ENCODE results near the gene MIDN. TPM values are rescaled to one million over a fixed set of nuclear protein-coding genes. Genes with fewer than 3 reads are reported as not detected.

The MIDN gene
- total and polyA plus RNA-seq, 7 experiments from 2014 or later: 1.4 to 310 (median 26.6) TPM

DNA sequence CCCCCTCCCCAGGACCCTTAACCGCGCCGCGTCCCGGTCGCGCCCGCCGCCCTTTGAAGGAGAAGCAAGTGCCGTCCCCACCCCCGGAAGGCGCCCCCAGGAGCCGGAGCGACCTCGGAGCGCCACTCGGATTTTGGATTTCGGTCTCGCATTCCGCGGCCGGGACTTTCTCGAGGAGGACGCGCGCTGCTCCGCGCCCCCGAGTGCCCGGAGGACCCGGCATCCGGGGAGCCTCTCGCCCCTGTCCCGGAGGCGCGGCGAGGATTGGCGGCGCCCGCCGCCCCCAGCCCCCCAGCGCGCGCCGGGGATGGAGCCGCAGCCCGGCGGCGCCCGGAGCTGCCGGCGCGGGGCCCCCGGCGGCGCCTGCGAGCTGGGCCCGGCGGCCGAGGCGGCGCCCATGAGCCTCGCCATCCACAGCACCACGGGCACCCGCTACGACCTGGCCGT lies 1.6 kb downstream of the MIDN start:
- ATAC-seq (no peak), DNase-seq (no peak)
- Mint-ChIP-seq H3K36me3 (peaks cover 0 to 17% (median 0%) of the 10 kb centered on the region in 5 donors), H3K9me3 (peaks cover 0 to 3% (median 0%) of the 10 kb centered on the region in 11 donors), H3K27me3 (no peaks in the 10 kb centered on the region), H3K4me1 (peaks cover 0 to 13% (median 11%) of the 10 kb centered on the region in 7 donors), H3K4me3 (peak overlapping the region; percentile 80 to 95 (median 88)), H3K27ac (peak overlapping the region in 8 of 9 donors; percentile 62 to 95 (median 88))
- peaks cover 21 to 26% of the 10 kb centered on the region in 2 donors for H3K4me1 ChIP-seq (ENCODE audit: control insufficient read depth in 2 of 2, insufficient read depth in 2 of 2, low read length in 2 of 2)
- H3K4me3 ChIP-seq (ENCODE audit: low read length): peak overlapping the region; percentile 63
- intact Hi-C loops (cut with micrococcal nuclease): loop anchor here (1.0 to 10.0 kb wide), 14 partner anchors 9 to 585 kb away; partner anchors contain the start of genes CIRBP (in 2 of the 2), DAZAP1 (in 2 of the 2), GAMT (in 1 of the 2) and NDUFS7 (in 1 of the 2)
- H3K27ac ChIP-seq (ENCODE audit: low read depth, low read length): peak overlapping the region; percentile 93
- peaks cover 8 to 26% (median 13%) of the 10 kb centered on the region in 3 experiments for H3K36me3 ChIP-seq (ENCODE audit: control insufficient read depth in 2 of 3, insufficient read depth in 3 of 3, low read length in 3 of 3)
- POLR2A ChIA-PET: interaction anchor here (1.0 to 2.2 kb wide), 4 partner anchors 10 to 19 kb away, joined by 3 to 20 read pairs (median 6); partner anchors contain the start of gene CIRBP
- no peaks in the 10 kb centered on the region for H3K27me3 ChIP-seq (ENCODE audit: control insufficient read depth in 2 of 2, insufficient read depth in 2 of 2, low read length in 2 of 2)
- CTCF ChIA-PET: no interaction called here
- no peaks in the 10 kb centered on the region for H3K9me3 ChIP-seq (ENCODE audit: control insufficient read depth in 2 of 3, low read length in 3 of 3)

- DNase-seq: peak; percentile 55 to 79 (median 73)
- Histone ChIP-seq H3K4me3 (ENCODE audit: low read length) (peak overlapping the region; percentile 63), H3K27me3 (ENCODE audit: control insufficient read depth in 2 of 2, insufficient read depth in 2 of 2, low read length in 2 of 2) (no peaks in the 10 kb centered on the region), H3K9me3 (ENCODE audit: control insufficient read depth in 2 of 3, low read length in 3 of 3) (no peaks in the 10 kb centered on the region), H3K27ac (ENCODE audit: low read depth, low read length) (peak overlapping the region; percentile 93), H3K36me3 (ENCODE audit: control insufficient read depth in 2 of 3, insufficient read depth in 3 of 3, low read length in 3 of 3) (peaks cover 14 to 33% (median 20%) of the 10 kb centered on the region in 3 experiments), H3K4me1 (ENCODE audit: control insufficient read depth in 2 of 2, insufficient read depth in 2 of 2, low read length in 2 of 2) (peaks cover 19 to 30% of the 10 kb centered on the region in 2 donors)
- peaks cover 0 to 3% (median 0%) of the 10 kb centered on the region in 11 donors for H3K9me3 Mint-ChIP-seq
- intact Hi-C loops (cut with micrococcal nuclease): no loop called here
- H3K4me3 Mint-ChIP-seq: peak overlapping the region; percentile 88 to 97 (median 94)
- ChIA-PET POLR2A (interaction anchor here (1.0 to 10.8 kb wide), 8 partner anchors 9 to 223 kb away, joined by 3 to 229 read pairs (median 6); partner anchors contain the start of gene CIRBP), CTCF (no interaction called here)
- peaks cover 0 to 16% (median 11%) of the 10 kb centered on the region in 7 donors for H3K4me1 Mint-ChIP-seq
- no peak for ATAC-seq
- H3K27me3 Mint-ChIP-seq: no peaks in the 10 kb centered on the region
- H3K36me3 Mint-ChIP-seq: peaks cover 0 to 19% (median 0%) of the 10 kb centered on the region in 5 donors
- H3K27ac Mint-ChIP-seq: peak overlapping the region; percentile 83 to 94 (median 91)
These were observed 2.3 kb downstream of the MIDN start for GRCh38 chr19:1250437-1251260.

DNA sequence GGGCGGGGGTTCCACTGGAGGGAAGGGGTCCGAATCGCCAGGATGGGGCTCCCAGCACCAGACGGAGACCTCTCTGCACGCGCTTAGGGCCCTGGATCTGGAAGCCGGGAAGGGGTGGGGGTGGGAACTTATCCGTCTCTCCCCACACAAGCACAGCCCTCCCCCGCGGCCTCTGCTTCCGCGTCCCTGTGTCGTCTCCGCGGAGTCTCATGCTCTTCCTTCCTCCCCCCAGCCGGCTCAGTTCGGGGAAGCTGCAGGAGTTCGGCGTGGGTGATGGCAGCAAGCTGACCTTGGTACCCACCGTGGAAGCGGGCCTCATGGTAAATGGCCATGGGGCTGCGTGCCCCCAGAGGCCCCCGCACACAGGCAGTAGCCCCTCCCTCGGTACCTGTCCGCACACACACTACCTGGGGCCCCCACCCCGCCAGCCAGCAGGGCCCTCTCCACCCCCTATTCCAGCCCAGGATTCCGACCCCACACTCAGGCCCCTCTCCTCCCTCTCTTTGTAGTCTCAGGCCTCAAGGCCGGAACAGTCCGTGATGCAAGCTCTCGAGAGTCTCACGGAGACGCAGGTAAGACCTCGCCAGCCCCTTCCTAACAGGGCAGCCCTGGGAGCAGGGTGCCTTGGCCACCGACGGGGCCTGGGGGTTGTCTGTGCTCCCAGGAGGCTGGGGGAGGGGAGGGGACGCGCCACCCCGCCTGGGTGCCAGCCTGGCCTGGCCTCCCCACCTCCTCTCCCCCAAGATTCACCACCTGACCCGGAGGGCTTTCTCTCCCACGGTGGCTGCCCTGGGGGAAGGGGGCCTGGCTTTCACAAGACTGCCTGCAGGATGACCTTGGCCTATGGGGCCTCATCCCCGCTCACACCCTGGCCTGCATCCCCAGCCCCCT lies 3.2 kb downstream of the MIDN start:
- CTCF ChIA-PET: no interaction called here
- peak overlapping the region; percentile 88 to 97 (median 94) for H3K4me3 Mint-ChIP-seq
- peaks cover 0 to 3% (median 0%) of the 10 kb centered on the region in 11 donors for H3K9me3 Mint-ChIP-seq
- peaks cover 19 to 35% of the 10 kb centered on the region in 2 donors for H3K4me1 ChIP-seq (ENCODE audit: control insufficient read depth in 2 of 2, insufficient read depth in 2 of 2, low read length in 2 of 2)
- intact Hi-C loops (cut with micrococcal nuclease): loop anchor here in 1 of 2 donors (1.0 kb wide), 1 partner anchor 454 kb away; the partner anchor contains the start of gene PTBP1
- ATAC-seq (no peak), DNase-seq (peak in 8 of 9 donors; percentile 60 to 74 (median 68))
- H3K27me3 ChIP-seq (ENCODE audit: control insufficient read depth in 2 of 2, insufficient read depth in 2 of 2, low read length in 2 of 2): no peaks in the 10 kb centered on the region
- POLR2A ChIA-PET: interaction anchor here (1.0 to 10.8 kb wide), 6 partner anchors 10 to 603 kb away, joined by 3 to 229 read pairs (median 14); partner anchors contain the start of gene CIRBP
- peak overlapping the region; percentile 83 to 94 (median 91) for H3K27ac Mint-ChIP-seq
- peaks cover 0 to 23% (median 16%) of the 10 kb centered on the region in 7 donors for H3K4me1 Mint-ChIP-seq
- peak overlapping the region; percentile 93 for H3K27ac ChIP-seq (ENCODE audit: low read depth, low read length)
- H3K9me3 ChIP-seq (ENCODE audit: control insufficient read depth in 2 of 3, low read length in 3 of 3): no peaks in the 10 kb centered on the region
- no peaks in the 10 kb centered on the region for H3K27me3 Mint-ChIP-seq
- peaks cover 19 to 41% (median 27%) of the 10 kb centered on the region in 3 experiments for H3K36me3 ChIP-seq (ENCODE audit: control insufficient read depth in 2 of 3, insufficient read depth in 3 of 3, low read length in 3 of 3)
- H3K36me3 Mint-ChIP-seq: peaks cover 0 to 19% (median 0%) of the 10 kb centered on the region in 5 donors
- peak overlapping the region; percentile 63 for H3K4me3 ChIP-seq (ENCODE audit: low read length)

DNA sequence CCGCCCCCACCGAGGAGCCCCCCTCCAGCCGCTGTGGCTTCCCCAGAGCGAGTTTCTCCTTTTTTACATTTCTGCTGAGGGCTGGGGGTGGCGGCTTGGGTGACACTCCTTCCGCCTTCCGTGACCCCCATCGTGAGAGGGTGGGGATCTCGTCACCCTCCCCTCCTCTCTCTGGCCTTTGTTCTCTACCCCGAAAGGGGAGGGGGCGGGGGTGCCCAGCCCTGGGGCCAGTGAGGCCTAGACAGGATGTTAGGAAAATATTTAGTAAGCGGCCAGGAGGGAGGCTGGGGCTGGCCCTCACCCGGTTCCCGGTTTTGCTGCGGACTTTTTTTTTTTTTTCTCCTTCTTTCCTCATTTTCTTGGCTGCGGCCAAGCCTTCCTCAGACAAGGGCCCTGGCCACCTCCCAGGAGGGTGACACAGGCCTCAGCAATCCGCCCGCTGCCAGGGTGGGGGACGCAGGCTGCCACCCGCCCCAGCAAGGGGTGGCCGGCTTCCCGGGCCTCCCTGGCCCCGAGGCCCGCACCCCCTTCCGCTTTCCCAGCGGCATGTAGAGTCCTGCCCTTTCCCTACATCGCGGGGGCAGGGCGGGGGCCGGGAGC lies 3.9 kb downstream of the MIDN start:
- Histone ChIP-seq H3K27ac (ENCODE audit: low read depth, low read length) (peak overlapping the region; percentile 93), H3K4me1 (ENCODE audit: control insufficient read depth in 2 of 2, insufficient read depth in 2 of 2, low read length in 2 of 2) (peaks cover 19 to 41% of the 10 kb centered on the region in 2 donors), H3K9me3 (ENCODE audit: control insufficient read depth in 2 of 3, low read length in 3 of 3) (no peaks in the 10 kb centered on the region), H3K36me3 (ENCODE audit: control insufficient read depth in 2 of 3, insufficient read depth in 3 of 3, low read length in 3 of 3) (peaks cover 19 to 49% (median 29%) of the 10 kb centered on the region in 3 experiments), H3K4me3 (ENCODE audit: low read length) (peak overlapping the region; percentile 63), H3K27me3 (ENCODE audit: control insufficient read depth in 2 of 2, insufficient read depth in 2 of 2, low read length in 2 of 2) (no peaks in the 10 kb centered on the region)
- H3K9me3 Mint-ChIP-seq: peaks cover 0 to 3% (median 0%) of the 10 kb centered on the region in 11 donors
- CTCF ChIA-PET: interaction anchor here (0.6 to 1.9 kb wide), 5 partner anchors 8 to 347 kb away, joined by 3 to 13 read pairs (median 3); no protein-coding TSS in a partner anchor
- POLR2A ChIA-PET: interaction anchor here (0.8 to 10.8 kb wide), 10 partner anchors 8 to 602 kb away, joined by 3 to 229 read pairs (median 10); partner anchors contain the start of genes ARHGAP45, CIRBP and FAM174C
- peak overlapping the region; percentile 87 to 97 (median 92) for H3K4me3 Mint-ChIP-seq
- intact Hi-C loops (cut with micrococcal nuclease): loop anchor here in 1 of 2 donors (1.0 kb wide), 1 partner anchor 455 kb away; the partner anchor contains the start of gene PTBP1
- ATAC-seq: peak; percentile 12
- H3K27ac Mint-ChIP-seq: peak overlapping the region; percentile 28 to 93 (median 87)
- H3K27me3 Mint-ChIP-seq: no peaks in the 10 kb centered on the region
- peak in 8 of 9 donors; percentile 49 to 74 (median 60) for DNase-seq
- peaks cover 0 to 20% (median under 1%) of the 10 kb centered on the region in 5 donors for H3K36me3 Mint-ChIP-seq
- H3K4me1 Mint-ChIP-seq: peaks cover 0 to 25% (median 18%) of the 10 kb centered on the region in 7 donors

DNA sequence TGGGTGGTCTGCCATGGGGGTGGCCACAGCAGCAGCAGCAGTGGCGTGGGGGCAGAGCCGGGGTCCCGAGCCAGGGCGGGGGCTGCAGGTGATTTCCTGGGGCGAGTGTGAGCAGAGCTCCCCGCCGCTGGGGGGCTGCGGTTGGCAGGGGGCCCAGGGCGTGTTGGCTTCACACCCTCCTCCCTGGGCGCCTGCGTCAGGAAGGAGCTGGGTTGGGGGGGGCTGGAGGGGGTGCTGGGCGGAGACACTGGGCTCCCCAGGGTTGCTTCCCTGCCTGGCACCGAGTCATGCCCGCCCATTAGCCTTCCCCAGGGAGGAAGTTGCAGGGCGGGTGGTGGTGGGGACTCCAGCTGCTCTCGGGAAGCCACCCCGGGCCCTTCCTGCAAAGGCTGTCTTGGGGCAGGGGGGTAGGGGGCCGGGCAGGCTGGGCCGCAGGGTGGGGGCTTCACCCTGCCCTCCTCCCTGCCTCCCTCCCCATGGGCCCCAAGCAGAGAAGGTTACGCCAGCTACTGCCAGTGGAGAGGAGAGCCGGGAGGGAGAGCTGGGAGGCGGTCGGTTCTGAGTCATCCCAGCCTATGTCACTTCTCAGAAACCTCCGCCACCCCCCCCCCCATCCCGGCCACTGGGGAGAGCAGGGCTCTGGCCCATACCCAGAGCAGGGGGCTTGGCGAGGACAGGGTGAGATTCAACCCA lies 4.6 kb downstream of the MIDN start:
- H3K27me3 ChIP-seq (ENCODE audit: control insufficient read depth in 2 of 2, insufficient read depth in 2 of 2, low read length in 2 of 2): no peaks in the 10 kb centered on the region
- H3K4me3 ChIP-seq (ENCODE audit: low read length): peak overlapping the region; percentile 63
- ATAC-seq (peak; percentile 33), DNase-seq (peak; percentile 52 to 85 (median 67))
- peaks cover 0 to 24% (median 4%) of the 10 kb centered on the region in 5 donors for H3K36me3 Mint-ChIP-seq
- H3K9me3 Mint-ChIP-seq: peaks cover 0 to 3% (median 0%) of the 10 kb centered on the region in 11 donors
- CTCF ChIA-PET: interaction anchor here (0.6 to 1.9 kb wide), 5 partner anchors 8 to 348 kb away, joined by 3 to 13 read pairs (median 3); no protein-coding TSS in a partner anchor
- peak overlapping the region; percentile 93 for H3K27ac ChIP-seq (ENCODE audit: low read depth, low read length)
- H3K36me3 ChIP-seq (ENCODE audit: control insufficient read depth in 2 of 3, insufficient read depth in 3 of 3, low read length in 3 of 3): peaks cover 19 to 55% (median 29%) of the 10 kb centered on the region in 3 experiments
- H3K27me3 Mint-ChIP-seq: no peaks in the 10 kb centered on the region
- peak overlapping the region in 9 of 10 donors; percentile 61 to 97 (median 91) for H3K4me3 Mint-ChIP-seq
- no peaks in the 10 kb centered on the region for H3K9me3 ChIP-seq (ENCODE audit: control insufficient read depth in 2 of 3, low read length in 3 of 3)
- POLR2A ChIA-PET: interaction anchor here (0.8 to 10.8 kb wide), 7 partner anchors 8 to 226 kb away, joined by 3 to 229 read pairs (median 14); partner anchors contain the start of genes ARHGAP45, CIRBP and FAM174C
- H3K27ac Mint-ChIP-seq: peak overlapping the region in 7 of 9 donors; percentile 71 to 93 (median 82)
- intact Hi-C loops (cut with micrococcal nuclease): loop anchor here in 1 of 2 donors (1.0 kb wide), 1 partner anchor 456 kb away; the partner anchor contains the start of gene PTBP1
- peaks cover 24 to 43% of the 10 kb centered on the region in 2 donors for H3K4me1 ChIP-seq (ENCODE audit: control insufficient read depth in 2 of 2, insufficient read depth in 2 of 2, low read length in 2 of 2)
- peaks cover 6 to 31% (median 24%) of the 10 kb centered on the region in 7 donors for H3K4me1 Mint-ChIP-seq
